DND-41 (cell line): ENCODE measurements around the gene NRIP1.

Experiments used
- EZH2 ChIP-seq: IDR thresholded peaks from 3 replicates; pipeline ENCODE4 v1.6.1; 2012; ENCODE audit warnings: borderline replicate concordance, low read depth, mild to moderate bottlenecking, moderate library complexity, low read length, inconsistent platforms; ENCODE audit not compliant: severe bottlenecking
- TF ChIP-seq, protein P1 (sequence below): IDR thresholded peaks from 2 replicates; pipeline ENCODE4 v1.5.1; 2012; ENCODE audit warnings: borderline replicate concordance, low read length, moderate library complexity, mild to moderate bottlenecking; ENCODE audit not compliant: poor library complexity, severe bottlenecking; ENCODE audit errors: extremely low read depth

- TF ChIP-seq, protein P1, sequence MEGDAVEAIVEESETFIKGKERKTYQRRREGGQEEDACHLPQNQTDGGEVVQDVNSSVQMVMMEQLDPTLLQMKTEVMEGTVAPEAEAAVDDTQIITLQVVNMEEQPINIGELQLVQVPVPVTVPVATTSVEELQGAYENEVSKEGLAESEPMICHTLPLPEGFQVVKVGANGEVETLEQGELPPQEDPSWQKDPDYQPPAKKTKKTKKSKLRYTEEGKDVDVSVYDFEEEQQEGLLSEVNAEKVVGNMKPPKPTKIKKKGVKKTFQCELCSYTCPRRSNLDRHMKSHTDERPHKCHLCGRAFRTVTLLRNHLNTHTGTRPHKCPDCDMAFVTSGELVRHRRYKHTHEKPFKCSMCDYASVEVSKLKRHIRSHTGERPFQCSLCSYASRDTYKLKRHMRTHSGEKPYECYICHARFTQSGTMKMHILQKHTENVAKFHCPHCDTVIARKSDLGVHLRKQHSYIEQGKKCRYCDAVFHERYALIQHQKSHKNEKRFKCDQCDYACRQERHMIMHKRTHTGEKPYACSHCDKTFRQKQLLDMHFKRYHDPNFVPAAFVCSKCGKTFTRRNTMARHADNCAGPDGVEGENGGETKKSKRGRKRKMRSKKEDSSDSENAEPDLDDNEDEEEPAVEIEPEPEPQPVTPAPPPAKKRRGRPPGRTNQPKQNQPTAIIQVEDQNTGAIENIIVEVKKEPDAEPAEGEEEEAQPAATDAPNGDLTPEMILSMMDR, result no peak
- TF ChIP-seq EZH2, result no peak
Measured at GRCh38 chr21:15096146-15096545, 31.3 kb upstream of the NRIP1 start.
